ENCODE measurements around the gene GPI. TPM values are rescaled to one million over a fixed set of nuclear protein-coding genes. Genes with fewer than 3 reads are reported as not detected.

GPI gene
- total and polyA plus RNA-seq, 2 of the 13 experiments (the other 11 are each of a cell fraction or from before 2014, with no cell fraction given): 147 to 167 TPM

DNA sequence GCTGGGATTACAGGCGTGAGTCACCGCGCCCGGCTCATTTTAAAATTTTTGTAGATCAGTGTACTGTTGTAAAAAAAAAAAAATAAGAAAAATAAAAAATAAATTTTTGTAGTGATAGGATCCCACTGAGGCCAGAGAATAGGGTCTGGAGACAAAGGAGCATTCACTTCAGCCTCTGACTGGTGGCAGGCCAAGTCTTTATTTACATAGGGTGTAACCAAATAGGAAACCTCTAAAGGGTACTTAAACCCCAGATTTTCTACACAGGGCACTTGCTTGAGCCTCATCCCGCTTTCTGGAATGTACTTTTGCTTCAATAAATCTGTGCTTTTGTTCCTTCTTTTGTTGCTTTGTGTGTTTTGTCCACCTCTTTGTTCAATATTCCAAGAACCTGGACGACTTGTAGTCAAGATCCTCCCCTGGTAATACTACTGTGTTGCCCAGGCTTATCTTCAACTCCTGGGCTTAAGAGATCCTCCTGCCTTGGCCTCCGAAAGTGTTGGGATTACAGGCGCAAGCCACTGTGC, 37.1 kb downstream of the GPI start:
- H3K27ac ChIP-seq (ENCODE audit: extremely low read length, insufficient read depth, low read length): peak overlapping the region; percentile 30
- intact Hi-C loops (cut with micrococcal nuclease; ENCODE audit: unreplicated experiment): no loop called here
- TF ChIP-seq MEF2D (CRISPR knock-in tag; IDR thresholded peaks at IDR 0.05) (no peak), GABPB1 (CRISPR knock-in tag; IDR thresholded peaks at IDR 0.05) (no peak), FOXA3 (CRISPR knock-in tag; IDR thresholded peaks at IDR 0.05) (peak; percentile 64), ZNF547 (CRISPR knock-in tag; IDR thresholded peaks at IDR 0.05) (no peak), RBM22 (optimal IDR thresholded peaks at IDR 0.05; ENCODE audit: low read length) (peak; percentile 21), ZNF550 (CRISPR knock-in tag; IDR thresholded peaks at IDR 0.05; ENCODE audit: borderline replicate concordance) (no peak)
- TF ChIP-seq, protein P1, sequence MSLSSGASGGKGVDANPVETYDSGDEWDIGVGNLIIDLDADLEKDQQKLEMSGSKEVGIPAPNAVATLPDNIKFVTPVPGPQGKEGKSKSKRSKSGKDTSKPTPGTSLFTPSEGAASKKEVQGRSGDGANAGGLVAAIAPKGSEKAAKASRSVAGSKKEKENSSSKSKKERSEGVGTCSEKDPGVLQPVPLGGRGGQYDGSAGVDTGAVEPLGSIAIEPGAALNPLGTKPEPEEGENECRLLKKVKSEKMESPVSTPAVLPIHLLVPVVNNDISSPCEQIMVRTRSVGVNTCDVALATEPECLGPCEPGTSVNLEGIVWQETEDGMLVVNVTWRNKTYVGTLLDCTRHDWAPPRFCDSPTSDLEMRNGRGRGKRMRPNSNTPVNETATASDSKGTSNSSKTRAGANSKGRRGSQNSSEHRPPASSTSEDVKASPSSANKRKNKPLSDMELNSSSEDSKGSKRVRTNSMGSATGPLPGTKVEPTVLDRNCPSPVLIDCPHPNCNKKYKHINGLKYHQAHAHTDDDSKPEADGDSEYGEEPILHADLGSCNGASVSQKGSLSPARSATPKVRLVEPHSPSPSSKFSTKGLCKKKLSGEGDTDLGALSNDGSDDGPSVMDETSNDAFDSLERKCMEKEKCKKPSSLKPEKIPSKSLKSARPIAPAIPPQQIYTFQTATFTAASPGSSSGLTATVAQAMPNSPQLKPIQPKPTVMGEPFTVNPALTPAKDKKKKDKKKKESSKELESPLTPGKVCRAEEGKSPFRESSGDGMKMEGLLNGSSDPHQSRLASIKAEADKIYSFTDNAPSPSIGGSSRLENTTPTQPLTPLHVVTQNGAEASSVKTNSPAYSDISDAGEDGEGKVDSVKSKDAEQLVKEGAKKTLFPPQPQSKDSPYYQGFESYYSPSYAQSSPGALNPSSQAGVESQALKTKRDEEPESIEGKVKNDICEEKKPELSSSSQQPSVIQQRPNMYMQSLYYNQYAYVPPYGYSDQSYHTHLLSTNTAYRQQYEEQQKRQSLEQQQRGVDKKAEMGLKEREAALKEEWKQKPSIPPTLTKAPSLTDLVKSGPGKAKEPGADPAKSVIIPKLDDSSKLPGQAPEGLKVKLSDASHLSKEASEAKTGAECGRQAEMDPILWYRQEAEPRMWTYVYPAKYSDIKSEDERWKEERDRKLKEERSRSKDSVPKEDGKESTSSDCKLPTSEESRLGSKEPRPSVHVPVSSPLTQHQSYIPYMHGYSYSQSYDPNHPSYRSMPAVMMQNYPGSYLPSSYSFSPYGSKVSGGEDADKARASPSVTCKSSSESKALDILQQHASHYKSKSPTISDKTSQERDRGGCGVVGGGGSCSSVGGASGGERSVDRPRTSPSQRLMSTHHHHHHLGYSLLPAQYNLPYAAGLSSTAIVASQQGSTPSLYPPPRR (CRISPR knock-in tag; IDR thresholded peaks at IDR 0.05; ENCODE audit: borderline replicate concordance): no peak
- TF ChIP-seq, protein P2, sequence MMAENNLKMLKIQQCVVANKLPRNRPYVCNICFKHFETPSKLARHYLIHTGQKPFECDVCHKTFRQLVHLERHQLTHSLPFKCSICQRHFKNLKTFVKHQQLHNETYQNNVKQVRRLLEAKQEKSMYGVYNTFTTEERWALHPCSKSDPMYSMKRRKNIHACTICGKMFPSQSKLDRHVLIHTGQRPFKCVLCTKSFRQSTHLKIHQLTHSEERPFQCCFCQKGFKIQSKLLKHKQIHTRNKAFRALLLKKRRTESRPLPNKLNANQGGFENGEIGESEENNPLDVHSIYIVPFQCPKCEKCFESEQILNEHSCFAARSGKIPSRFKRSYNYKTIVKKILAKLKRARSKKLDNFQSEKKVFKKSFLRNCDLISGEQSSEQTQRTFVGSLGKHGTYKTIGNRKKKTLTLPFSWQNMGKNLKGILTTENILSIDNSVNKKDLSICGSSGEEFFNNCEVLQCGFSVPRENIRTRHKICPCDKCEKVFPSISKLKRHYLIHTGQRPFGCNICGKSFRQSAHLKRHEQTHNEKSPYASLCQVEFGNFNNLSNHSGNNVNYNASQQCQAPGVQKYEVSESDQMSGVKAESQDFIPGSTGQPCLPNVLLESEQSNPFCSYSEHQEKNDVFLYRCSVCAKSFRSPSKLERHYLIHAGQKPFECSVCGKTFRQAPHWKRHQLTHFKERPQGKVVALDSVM (CRISPR knock-in tag; IDR thresholded peaks at IDR 0.05): peak; percentile 45
- TF ChIP-seq, protein P3, sequence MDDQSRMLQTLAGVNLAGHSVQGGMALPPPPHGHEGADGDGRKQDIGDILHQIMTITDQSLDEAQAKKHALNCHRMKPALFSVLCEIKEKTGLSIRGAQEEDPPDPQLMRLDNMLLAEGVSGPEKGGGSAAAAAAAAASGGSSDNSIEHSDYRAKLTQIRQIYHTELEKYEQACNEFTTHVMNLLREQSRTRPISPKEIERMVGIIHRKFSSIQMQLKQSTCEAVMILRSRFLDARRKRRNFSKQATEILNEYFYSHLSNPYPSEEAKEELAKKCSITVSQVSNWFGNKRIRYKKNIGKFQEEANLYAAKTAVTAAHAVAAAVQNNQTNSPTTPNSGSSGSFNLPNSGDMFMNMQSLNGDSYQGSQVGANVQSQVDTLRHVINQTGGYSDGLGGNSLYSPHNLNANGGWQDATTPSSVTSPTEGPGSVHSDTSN (CRISPR knock-in tag; IDR thresholded peaks at IDR 0.05; ENCODE audit: borderline replicate concordance): no peak

More for the DNA sequence above, 37.1 kb downstream of the GPI start:
- Histone ChIP-seq H3K4me1 (ENCODE audit: insufficient read depth, low read length) (peaks cover 23% of the 10 kb centered on the region), H3K4me2 (ENCODE audit: low read depth, low read length) (no peak overlapping the region), H3K9ac (ENCODE audit: insufficient read depth, low read depth, low read length) (no peak overlapping the region), H3K36me3 (replicated peaks in 1 of 2; ENCODE audit: control insufficient read depth in 1 of 2, insufficient read depth in 2 of 2, low read length in 2 of 2) (peaks cover 17 to 29% of the 10 kb centered on the region in 2 experiments), H3K79me2 (ENCODE audit: insufficient read depth, low read length) (peaks cover 13% of the 10 kb centered on the region), H2AFZ (ENCODE audit: low read length) (no peak overlapping the region), H3K27me3 (ENCODE audit: control insufficient read depth in 1 of 2, insufficient read depth in 2 of 2, low read length in 2 of 2) (no peaks in the 10 kb centered on the region), H3K9me3 (ENCODE audit: low read length) (no peaks in the 10 kb centered on the region), H3K4me3 (replicated peaks in 1 of 3; ENCODE audit: insufficient read depth in 1 of 3, low read depth in 2 of 3, low read length in 3 of 3) (no peak overlapping the region), H4K20me1 (ENCODE audit: insufficient read depth, low read length) (no peaks in the 10 kb centered on the region; the same call in 1 of the 2 replicates)
- in situ Hi-C loops (cut with HindIII; ENCODE audit: extremely low pct_ligation_motif_present, low pct_unique_long_range_greater_than_20kb): no loop called here
- ATAC-seq (no peak), FAIRE-seq (peak; percentile 18), DNase-seq (ENCODE audit: low spot score) (peak; percentile 60)
- CTCF ChIA-PET (ENCODE audit: low intra/inter-chr PET ratio, low total read pairs): no interaction called here
- no TSS peak for BruUV-seq (replicated peaks)
- POLR2A ChIA-PET: no interaction called here
- 77% methylated on average over 8 of the region's 8 CpGs for WGBS (ENCODE audit: low lambda C conversion rate)
